ENCODE results near the gene PICALM. TPM values are rescaled to one million over a fixed set of nuclear protein-coding genes. Genes with fewer than 3 reads are reported as not detected.

The PICALM gene
- total and polyA plus RNA-seq, 9 of the 15 experiments (the other 6 are each of a cell fraction or from before 2014, with no cell fraction given): 41.3 to 990 (median 309) TPM

GRCh38 chr11:86069408-86070101, 671 bp upstream of the PICALM start (continued):
- TF ChIP-seq ZNF639 (CRISPR knock-in tag; conservative IDR thresholded peaks at IDR 0.05 in 1 of 2, IDR thresholded peaks at IDR 0.05 in 1 of 2): peak in 1 of 2 experiments; percentile 24; a peak in 1 of 4 replicates
- no peak for TF ChIP-seq ZNF609 (CRISPR knock-in tag; IDR thresholded peaks at IDR 0.05; ENCODE audit: borderline replicate concordance)
- TF ChIP-seq ATF7 (IDR thresholded peaks at IDR 0.05): peak; percentile 92
- no peak for TF ChIP-seq PHB2 (IDR thresholded peaks at IDR 0.05; ENCODE audit: low read depth)
- 0 out of 2 replicates have a peak, but pooled peaks have one; percentile 3 for TF ChIP-seq GMEB1 (CRISPR knock-in tag; IDR thresholded peaks at IDR 0.05)
- TF ChIP-seq ETS2 (tag; IDR thresholded peaks at IDR 0.05; ENCODE audit: borderline replicate concordance, poor library complexity, severe bottlenecking): no peak
- TF ChIP-seq ZNF395 (CRISPR knock-in tag; IDR thresholded peaks at IDR 0.05): peak; percentile 93
- no peak for TF ChIP-seq ZNF695 (CRISPR knock-in tag; IDR thresholded peaks at IDR 0.05)
- TF ChIP-seq SOX6 (IDR thresholded peaks at IDR 0.05): peak; percentile 41; the same call in 1 of the 2 replicates
- TF ChIP-seq ZEB2 (IDR thresholded peaks at IDR 0.05): peak; percentile 49

Measured in K562 (cell line).